Central memory CD8-positive, alpha-beta T cell (primary cell): ENCODE results near the gene ANKZF1.
A peak's percentile ranks its signal among the peaks of the same experiment; 100 is the strongest.
"Not testable (repeated sequence)": the region's sequence is repeated elsewhere in the genome, so short reads cannot be mapped to it uniquely, and the experiment has no call there.

Source experiments
- ATAC-seq: fragments of 150-1000 bp; cut with Tn5 transposase; replicated peaks from 2 replicates; pipeline ENCODE4 v1.10.0; 2022; ENCODE audit warnings: mild to moderate bottlenecking, moderate FRiP score, moderate number of reproducible peaks; ENCODE audit not compliant: poor library complexity, severe bottlenecking; ENCODE audit errors: extremely low read depth
- DNase-seq, 2 donors: peaks; one replicate each; pipeline ENCODE4 v3.0.0; 2021; ENCODE audit warnings: low spot score in 2 of 2
- H3K27ac Mint-ChIP-seq: one replicate; pipeline ENCODE4 v1.8.0; 2022; ENCODE audit warnings: low read depth, mild to moderate bottlenecking, moderate library complexity, mixed read lengths
- H3K27me3 Mint-ChIP-seq: one replicate; pipeline ENCODE4 v1.8.0; 2022; ENCODE audit warnings: mixed read lengths
- H3K36me3 Mint-ChIP-seq: one replicate; pipeline ENCODE4 v1.8.0; 2022; ENCODE audit warnings: mild to moderate bottlenecking, moderate library complexity, mixed read lengths; ENCODE audit not compliant: insufficient read depth
- H3K4me1 Mint-ChIP-seq: one replicate; pipeline ENCODE4 v1.8.0; 2022; ENCODE audit warnings: mixed read lengths
- H3K4me3 Mint-ChIP-seq: one replicate; pipeline ENCODE4 v1.8.0; 2022; ENCODE audit warnings: mild to moderate bottlenecking, moderate library complexity, mixed read lengths
- H3K9me3 Mint-ChIP-seq: one replicate; pipeline ENCODE4 v1.8.0; 2022; ENCODE audit warnings: mixed read lengths

The ANKZF1 gene

GRCh38 chr2:219249203-219249980 is 19.8 kb downstream of the ANKZF1 start:
- ATAC-seq: peak; percentile 1
- H3K36me3 Mint-ChIP-seq: peaks cover 76% of the 10 kb centered on the region

GRCh38 chr2:219250049-219250781 is 20.6 kb downstream of the ANKZF1 start:
- H3K36me3 Mint-ChIP-seq: peaks cover 76% of the 10 kb centered on the region
- H3K27ac Mint-ChIP-seq: peak overlapping the region; percentile 83

More at GRCh38 chr2:219249203-219249980, 19.8 kb downstream of the ANKZF1 start:
- Mint-ChIP-seq H3K27ac (peak overlapping the region; percentile 83), H3K9me3 (no peaks in the 10 kb centered on the region), H3K4me1 (peaks cover 83% of the 10 kb centered on the region), H3K4me3 (peak overlapping the region; percentile 78), H3K27me3 (no peaks in the 10 kb centered on the region)
- DNase-seq: peak in 1 of 2 donors; percentile 44

GRCh38 chr2:219251656-219252055 is 22.1 kb downstream of the ANKZF1 start:
- H3K4me1 Mint-ChIP-seq: peaks cover 69% of the 10 kb centered on the region
- H3K4me3 Mint-ChIP-seq: peak overlapping the region; percentile 78

More at GRCh38 chr2:219250049-219250781, 20.6 kb downstream of the ANKZF1 start:
- no peaks in the 10 kb centered on the region for H3K9me3 Mint-ChIP-seq
- peak overlapping the region; percentile 78 for H3K4me3 Mint-ChIP-seq
- H3K27me3 Mint-ChIP-seq: no peaks in the 10 kb centered on the region
- ATAC-seq (no peak), DNase-seq (no peak)
- H3K4me1 Mint-ChIP-seq: peaks cover 82% of the 10 kb centered on the region

GRCh38 chr2:219252084-219252483 is 22.5 kb downstream of the ANKZF1 start:
- peaks cover 64% of the 10 kb centered on the region for H3K4me1 Mint-ChIP-seq
- no peaks in the 10 kb centered on the region for H3K27me3 Mint-ChIP-seq
- H3K4me3 Mint-ChIP-seq: peak overlapping the region; percentile 78
- peaks cover 67% of the 10 kb centered on the region for H3K36me3 Mint-ChIP-seq
- peak overlapping the region; percentile 91 for H3K27ac Mint-ChIP-seq
- ATAC-seq (no peak), DNase-seq (no peak)
- no peaks in the 10 kb centered on the region for H3K9me3 Mint-ChIP-seq

More at GRCh38 chr2:219251656-219252055, 22.1 kb downstream of the ANKZF1 start:
- H3K9me3 Mint-ChIP-seq: no peaks in the 10 kb centered on the region
- H3K36me3 Mint-ChIP-seq: peaks cover 69% of the 10 kb centered on the region
- ATAC-seq (no peak), DNase-seq (no peak)
- H3K27ac Mint-ChIP-seq: no peak overlapping the region
- no peaks in the 10 kb centered on the region for H3K27me3 Mint-ChIP-seq

- Mint-ChIP-seq H3K36me3 (peaks cover 67% of the 10 kb centered on the region), H3K27ac (peak overlapping the region; percentile 91), H3K9me3 (no peaks in the 10 kb centered on the region), H3K4me3 (peak overlapping the region; percentile 78), H3K27me3 (no peaks in the 10 kb centered on the region), H3K4me1 (peaks cover 60% of the 10 kb centered on the region)
- ATAC-seq (no peak), DNase-seq (peak in 1 of 2 donors; percentile 17)
Measured at GRCh38 chr2:219252570-219252899, 22.9 kb downstream of the ANKZF1 start.

GRCh38 chr2:219252900-219253752 is 23.5 kb downstream of the ANKZF1 start, which contains the start of gene TUBA4B:
TUBA4B (plus strand) TSS chr2:219253243; CDS start chr2:219253408, 165 bp downstream.
- H3K9me3 Mint-ChIP-seq: no peaks in the 10 kb centered on the region
- H3K36me3 Mint-ChIP-seq: peaks cover 61% of the 10 kb centered on the region
- DNase-seq: peak in 1 of 2 donors; percentile 27

GRCh38 chr2:219253753-219254589 is 24.4 kb downstream of the ANKZF1 start, which contains the start of gene TUBA4A:
TUBA4A (minus strand) TSS chr2:219253918; CDS start chr2:219253858, 60 bp downstream.
- Mint-ChIP-seq H3K36me3 (peaks cover 54% of the 10 kb centered on the region), H3K27ac (peak within 1 kb of the TSS; percentile 91), H3K9me3 (no peaks in the 10 kb centered on the region), H3K4me1 (peaks cover 45% of the 10 kb centered on the region), H3K27me3 (no peaks in the 10 kb centered on the region), H3K4me3 (peak within 1 kb of the TSS; percentile 78)
- DNase-seq: peak; percentile 81 to 82
- ATAC-seq: peak; percentile 68

More at GRCh38 chr2:219252900-219253752, 23.5 kb downstream of the ANKZF1 start, which contains the start of gene TUBA4B:
- H3K27ac Mint-ChIP-seq: peak within 1 kb of the TSS; percentile 91
- no peaks in the 10 kb centered on the region for H3K27me3 Mint-ChIP-seq
- peak; percentile 27 for ATAC-seq
- peak within 1 kb of the TSS; percentile 78 for H3K4me3 Mint-ChIP-seq
- H3K4me1 Mint-ChIP-seq: peaks cover 54% of the 10 kb centered on the region

GRCh38 chr2:219254590-219255201 is 25.1 kb downstream of the ANKZF1 start:
- Mint-ChIP-seq H3K36me3 (peaks cover 49% of the 10 kb centered on the region), H3K27me3 (peaks cover 5% of the 10 kb centered on the region), H3K4me3 (peak overlapping the region; percentile 78), H3K27ac (peak overlapping the region; percentile 91), H3K4me1 (peaks cover 38% of the 10 kb centered on the region), H3K9me3 (no peaks in the 10 kb centered on the region)
- ATAC-seq (peak; percentile 48), DNase-seq (peak in 1 of 2 donors; percentile 46)

- H3K4me3 Mint-ChIP-seq, H3K9me3 Mint-ChIP-seq, H3K27ac Mint-ChIP-seq, DNase-seq, ATAC-seq, H3K4me1 Mint-ChIP-seq: not testable (repeated sequence)
- Mint-ChIP-seq H3K27me3 (peaks cover 31% of the 10 kb centered on the region), H3K36me3 (peaks cover 10% of the 10 kb centered on the region)
Measured at GRCh38 chr2:219258942-219259341, 29.3 kb downstream of the ANKZF1 start.

GRCh38 chr2:219261024-219261855 is 31.6 kb downstream of the ANKZF1 start:
- no peak overlapping the region for H3K4me3 Mint-ChIP-seq
- H3K4me1 Mint-ChIP-seq: no peaks in the 10 kb centered on the region
- no peaks in the 10 kb centered on the region for H3K9me3 Mint-ChIP-seq
- no peak for DNase-seq
- peaks cover under 1% of the 10 kb centered on the region for H3K36me3 Mint-ChIP-seq
- ATAC-seq: no peak
- peaks cover 31% of the 10 kb centered on the region for H3K27me3 Mint-ChIP-seq
- H3K27ac Mint-ChIP-seq: peak overlapping the region; percentile 7
